Activated naive CD4-positive, alpha-beta T cell treated with anti-CD3 and anti-CD28 coated beads, Interleukin-2, amount 50 U/mL, for 16 hours (primary cell): ENCODE measurements around the gene PCED1A.
"Not testable (repeated sequence)": the region's sequence is repeated elsewhere in the genome, so short reads cannot be mapped to it uniquely, and the experiment has no call there.

Experiments
- DNase-seq: peaks from one replicate; pipeline ENCODE4 v3.0.0-alpha.2; 2020

Gene PCED1A

DNA sequence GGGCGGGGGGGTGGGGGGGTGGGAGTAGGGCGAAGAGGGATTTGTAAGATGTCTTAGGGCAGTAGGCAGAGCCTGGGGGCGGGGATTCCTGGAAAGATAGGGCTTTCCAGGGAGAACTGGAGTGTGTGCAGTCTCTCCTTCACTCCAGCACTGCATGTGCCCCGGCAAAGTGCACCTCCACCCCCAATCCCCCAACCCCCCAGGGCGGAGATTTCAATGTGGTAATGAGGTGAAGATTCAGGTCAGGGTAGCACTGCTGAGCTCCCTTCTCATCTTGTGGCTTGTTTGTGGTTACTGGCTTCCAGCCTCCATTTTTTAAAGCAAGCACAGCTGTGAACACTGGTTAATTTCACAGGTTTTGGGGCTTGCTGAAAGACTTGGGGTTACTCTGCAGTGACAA lies 18.4 kb downstream of the PCED1A start:
- DNase-seq: no peak

DNA sequence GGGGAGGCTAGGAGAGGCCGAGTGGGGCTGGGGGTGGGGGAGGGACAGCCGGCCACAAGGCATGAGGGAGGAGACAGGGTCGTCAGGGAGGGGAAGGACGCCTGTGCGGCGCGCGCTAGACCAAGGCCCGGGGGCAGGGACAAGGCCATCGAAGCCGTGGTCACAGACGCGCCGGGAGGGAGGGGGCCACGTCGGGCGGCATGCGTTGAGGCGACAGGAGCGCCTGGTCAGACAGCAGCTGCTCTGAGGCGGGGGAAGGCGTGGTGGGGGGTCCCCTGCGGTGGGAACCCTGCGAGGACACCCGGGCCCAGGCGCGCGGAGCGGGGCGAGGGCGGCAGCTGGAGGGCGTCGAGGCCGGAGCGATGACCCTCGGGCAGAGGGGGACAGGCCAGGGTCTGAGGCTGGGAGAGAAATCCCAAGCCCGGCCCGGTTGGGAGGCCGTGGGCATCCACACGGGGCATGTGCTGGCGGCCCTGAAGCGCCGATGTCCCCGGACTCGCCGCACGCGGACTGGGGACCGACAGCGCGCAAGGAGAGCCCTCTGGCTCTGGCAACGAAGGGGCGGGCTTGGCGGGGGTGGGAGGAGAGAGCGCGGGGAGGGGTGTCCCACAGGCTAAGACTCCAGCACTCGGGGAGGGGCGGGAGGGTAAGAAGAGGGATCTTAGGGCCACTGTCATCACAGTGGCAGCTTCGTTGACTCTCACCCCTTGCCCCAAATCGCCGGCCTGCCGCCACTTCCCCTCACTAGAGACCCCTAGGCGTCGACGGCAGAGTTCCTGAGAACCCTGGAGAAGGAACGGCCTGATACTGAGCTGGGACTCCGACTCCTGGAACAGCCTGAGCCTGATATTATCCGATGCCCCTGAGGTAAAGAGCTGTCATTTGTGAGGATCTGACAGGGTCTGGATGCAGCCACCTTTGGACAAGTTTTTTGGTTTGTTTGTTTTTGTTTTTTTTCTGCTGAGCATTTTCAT lies 19.3 kb downstream of the PCED1A start:
- DNase-seq: no peak

DNA sequence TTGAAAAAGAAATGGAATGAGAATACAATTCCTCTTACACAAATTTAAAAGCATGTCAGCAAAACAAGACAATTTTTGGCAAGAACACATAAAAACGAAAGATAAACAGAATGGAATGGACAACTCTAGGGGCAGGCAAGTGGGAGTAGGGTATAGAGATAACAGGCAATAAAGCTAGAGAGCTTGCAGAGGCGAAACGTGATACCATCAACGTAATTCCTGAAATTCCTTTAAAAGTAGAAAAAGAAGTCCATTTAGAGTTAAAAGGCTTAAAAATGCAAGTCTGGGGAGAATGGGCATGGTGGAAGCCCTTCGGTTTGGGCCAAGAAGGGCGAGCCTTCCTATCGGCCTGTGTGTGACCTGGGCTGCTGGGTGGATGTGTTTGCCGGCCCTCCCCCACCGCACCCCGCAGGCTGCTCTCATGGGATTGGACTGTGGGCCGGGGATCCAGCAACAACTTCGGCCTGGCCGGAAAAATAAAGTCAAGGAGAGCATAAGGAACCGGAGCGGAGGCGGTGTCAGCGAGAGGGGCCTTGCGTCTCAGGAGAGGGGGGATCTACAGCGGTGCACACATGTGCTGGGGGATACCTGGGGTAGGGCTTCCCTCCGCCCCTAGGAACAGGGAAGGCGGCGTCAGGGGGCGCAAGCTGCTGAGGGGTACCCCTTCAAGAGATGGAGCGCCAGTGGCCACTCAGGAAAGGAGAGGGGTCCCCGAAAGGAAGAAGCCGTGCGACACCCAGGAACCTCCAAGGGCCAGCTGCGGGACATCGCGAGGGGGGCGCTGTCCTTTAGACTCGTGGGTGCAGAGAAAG lies 20.2 kb downstream of the PCED1A start:
- DNase-seq: no peak

DNA sequence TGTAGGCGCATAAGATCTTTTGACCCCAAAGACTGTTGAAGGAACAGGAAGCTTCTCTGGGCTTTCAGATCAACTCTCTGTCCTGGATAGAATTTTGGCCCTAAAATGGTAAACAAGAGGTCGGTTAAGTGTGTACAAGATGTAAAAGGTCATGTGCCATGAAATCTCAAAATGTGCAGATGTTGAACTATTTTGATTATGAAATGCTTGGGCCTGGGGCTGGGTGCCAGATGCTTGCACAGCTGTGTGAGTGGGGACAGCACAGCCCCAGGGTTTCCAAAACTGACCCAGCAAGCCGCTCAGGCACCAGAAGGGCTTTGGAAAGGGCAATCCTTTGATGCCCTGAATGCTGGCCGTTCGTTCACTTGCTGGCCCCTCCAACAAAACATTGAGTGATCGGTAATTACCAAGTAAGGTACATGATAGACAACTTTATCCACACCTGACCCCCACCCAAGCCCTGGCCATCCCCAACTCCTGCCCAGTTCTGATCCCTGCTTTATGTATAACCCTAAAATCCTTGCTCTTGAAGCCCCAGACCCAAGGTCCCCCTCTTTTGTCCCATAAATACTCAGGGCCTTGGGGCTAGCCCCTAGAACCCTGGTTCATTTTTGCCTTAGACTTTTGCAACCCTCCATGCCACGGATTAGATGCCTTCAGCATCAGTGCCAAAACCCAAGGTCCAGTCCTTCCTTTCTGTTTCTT lies 22.4 kb downstream of the PCED1A start:
- DNase-seq: no peak

DNA sequence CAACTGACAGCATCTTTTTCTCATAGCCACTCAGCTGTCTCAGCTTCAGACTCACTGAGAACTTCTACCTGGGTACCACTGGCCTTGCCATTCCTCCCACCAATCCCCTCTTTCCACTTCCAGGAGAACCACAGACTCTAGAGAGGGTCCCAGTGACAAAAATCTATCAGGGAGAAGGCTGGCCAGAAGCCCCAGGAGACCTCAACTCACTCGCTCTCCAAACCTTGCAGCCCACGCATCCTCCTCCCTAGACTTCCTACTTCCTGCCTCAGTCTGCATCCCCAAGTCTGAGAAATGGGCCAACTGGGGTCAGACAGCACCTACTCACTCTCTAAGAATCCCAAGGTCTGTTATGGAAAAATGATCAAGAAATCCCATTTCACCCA lies 23.1 kb downstream of the PCED1A start:
- no peak for DNase-seq

DNA sequence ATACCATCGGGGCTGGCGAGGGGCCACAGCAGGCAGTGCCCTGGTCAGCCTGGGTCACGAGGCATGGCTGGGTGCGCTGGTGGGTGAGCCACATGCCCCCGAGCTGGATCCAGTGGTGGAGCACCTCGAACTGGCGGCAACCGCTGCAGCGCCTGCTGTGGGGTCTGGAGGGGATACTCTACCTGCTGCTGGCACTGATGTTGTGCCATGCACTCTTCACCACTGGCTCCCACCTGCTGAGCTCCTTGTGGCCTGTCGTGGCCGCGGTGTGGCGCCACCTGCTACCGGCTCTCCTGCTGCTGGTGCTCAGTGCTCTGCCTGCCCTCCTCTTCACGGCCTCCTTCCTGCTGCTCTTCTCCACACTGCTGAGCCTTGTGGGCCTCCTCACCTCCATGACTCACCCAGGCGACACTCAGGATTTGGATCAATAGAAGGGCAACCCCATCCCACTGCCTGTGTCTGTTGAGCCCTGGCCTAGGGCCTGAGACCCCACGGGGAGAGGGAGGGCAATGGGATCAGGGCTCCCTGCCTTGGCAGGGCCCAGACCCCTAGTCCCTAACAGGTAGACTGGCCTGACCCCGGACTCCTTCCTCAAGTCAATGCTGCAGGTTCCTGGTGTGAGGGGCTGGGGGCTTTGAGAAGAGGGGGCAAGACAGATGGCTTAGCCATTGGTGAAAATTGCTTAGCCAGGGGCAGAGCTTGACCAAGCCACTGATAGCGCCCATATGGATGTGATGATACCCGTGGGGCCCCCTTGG lies 23.7 kb downstream of the PCED1A start:
- DNase-seq: no peak

DNA sequence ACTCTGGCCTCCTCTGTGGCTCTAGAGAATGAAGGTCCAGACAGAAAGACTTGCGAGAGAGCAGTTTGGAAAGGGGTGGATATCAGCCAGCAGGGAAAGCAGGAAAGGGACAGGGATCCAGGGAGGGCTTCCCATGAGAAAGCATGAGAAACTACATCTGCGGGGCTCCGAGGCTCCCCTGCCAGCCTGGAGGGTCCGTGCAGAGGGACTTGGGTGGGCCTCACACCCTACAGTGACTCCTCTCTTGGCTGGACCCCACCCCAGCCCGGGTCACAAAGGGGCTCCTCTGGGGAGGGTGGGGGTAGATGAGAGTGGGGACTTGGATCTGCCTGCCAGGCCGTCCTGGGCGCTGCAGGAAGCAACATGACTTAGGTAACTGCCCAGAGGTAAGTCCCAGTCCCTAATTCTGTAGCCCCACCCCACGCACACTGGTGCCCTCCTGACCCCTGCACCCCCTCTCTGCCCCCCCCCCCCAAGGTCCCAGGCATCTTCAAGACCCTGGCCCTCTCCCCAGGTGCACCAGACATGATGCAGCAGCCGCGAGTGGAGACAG lies 24.3 kb downstream of the PCED1A start, which contains the start of gene TMEM239:
Gene TMEM239 (plus strand): TSS at position 335 of the 553 bp plus-strand sequence. CDS start 191 bp downstream, at position 526.
- DNase-seq: no peak

DNA sequence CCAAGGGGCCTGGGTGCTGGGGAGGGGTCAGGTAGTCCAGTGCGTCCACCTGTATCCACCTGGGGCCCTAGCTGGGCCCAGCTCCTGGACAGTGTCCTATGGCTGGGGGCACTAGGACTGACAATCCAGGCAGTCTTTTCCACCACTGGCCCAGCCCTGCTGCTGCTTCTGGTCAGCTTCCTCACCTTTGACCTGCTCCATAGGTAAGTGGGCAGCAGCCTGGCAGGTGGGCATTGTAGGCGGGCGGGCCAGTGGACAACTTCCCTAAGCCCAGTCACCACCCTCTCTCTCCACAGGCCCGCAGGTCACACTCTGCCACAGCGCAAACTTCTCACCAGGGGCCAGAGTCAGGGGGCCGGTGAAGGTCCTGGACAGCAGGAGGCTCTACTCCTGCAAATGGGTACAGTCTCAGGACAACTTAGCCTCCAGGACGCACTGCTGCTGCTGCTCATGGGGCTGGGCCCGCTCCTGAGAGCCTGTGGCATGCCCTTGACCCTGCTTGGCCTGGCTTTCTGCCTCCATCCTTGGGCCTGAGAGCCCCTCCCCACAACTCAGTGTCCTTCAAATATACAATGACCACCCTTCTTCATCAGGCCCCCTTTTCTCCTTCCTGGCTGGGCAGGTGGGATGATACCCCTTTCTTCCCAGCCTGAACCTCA lies 25.1 kb downstream of the PCED1A start:
- no peak for DNase-seq

DNA sequence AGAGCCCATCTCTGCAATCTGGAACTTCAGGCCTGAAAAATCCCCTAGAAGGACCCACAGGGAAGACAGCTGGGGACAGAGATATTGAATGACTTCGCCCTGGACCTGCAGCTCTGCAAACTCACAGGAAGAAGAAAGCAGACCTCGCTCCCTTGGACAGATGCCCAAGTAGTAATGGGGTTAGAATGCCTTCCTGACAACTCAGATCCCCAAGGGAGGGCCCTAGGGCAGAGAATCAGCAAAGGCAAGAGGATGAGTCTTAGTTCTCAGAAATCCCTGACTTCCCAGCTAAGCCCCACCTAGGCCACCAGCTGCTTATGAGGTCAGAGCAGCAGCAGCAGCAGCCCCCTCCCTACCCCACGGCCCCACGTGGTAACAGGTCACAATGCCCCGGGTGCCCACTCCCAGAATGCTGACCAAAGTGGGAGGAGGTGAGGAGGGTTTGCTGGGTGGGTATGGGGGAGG lies 25.8 kb downstream of the PCED1A start, which contains the start of gene C20orf141:
Gene C20orf141 (plus strand): TSS at position 401 of the 465 bp plus-strand sequence. CDS start 198 bp downstream, outside the sequence.
- no peak for DNase-seq

DNA sequence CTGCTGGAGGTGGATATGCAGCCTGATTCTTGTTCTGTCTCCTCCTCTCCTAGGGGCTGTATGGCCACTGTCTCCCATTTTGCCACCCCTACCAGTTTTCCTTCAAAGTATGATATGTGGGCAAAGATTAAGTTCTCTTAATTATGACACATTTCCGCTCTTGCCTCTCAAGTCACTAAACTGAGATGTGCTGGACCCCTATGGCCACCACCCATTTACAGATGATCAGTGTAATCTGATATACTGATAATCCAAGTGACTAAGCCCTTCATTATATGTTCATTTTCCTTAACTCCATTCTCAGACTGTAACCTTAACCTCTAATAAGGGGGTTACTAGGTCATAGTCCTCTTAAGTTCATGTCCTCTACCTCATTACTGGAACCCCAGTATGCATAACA lies 26.4 kb downstream of the PCED1A start:
- DNase-seq: no peak

DNA sequence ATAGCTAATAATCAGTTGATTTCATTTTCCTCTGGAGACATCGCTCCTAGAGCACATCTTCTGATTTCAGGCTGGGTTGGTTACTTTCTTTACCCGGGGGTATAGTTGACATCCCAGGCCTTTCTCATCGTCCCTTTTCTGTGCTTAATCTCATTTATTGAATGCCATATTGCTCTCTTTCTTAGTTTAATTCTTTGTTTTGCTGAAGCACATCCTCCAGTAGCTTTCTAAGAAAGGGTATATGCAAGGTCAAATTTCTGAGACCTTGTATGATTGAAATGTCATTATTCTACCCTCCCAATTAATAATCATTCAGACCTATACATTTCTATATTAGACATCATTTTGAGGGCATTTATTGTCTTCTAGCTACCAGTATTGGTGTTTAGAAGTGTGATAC lies 28.3 kb downstream of the PCED1A start:
- DNase-seq: no peak

DNA sequence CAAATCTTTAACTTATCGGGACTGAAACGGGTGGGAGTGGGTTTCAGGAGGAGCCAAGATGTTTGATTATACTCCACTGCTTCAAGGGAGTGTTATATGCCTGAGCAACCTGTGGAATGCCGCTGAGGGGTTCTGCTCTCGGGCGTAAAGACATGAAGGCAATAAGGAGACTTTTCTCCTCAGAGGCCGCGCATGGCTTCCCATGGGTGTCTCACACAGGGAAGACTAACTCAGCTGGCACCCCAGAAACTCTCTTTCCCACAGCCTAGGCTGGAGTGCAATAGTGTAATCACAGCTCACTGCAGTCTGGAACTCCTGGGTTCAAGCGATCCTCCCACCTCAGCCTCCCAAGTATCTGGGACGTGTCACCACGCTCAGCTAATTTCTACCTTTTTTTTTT lies 30.8 kb downstream of the PCED1A start:
- DNase-seq: no peak

DNA sequence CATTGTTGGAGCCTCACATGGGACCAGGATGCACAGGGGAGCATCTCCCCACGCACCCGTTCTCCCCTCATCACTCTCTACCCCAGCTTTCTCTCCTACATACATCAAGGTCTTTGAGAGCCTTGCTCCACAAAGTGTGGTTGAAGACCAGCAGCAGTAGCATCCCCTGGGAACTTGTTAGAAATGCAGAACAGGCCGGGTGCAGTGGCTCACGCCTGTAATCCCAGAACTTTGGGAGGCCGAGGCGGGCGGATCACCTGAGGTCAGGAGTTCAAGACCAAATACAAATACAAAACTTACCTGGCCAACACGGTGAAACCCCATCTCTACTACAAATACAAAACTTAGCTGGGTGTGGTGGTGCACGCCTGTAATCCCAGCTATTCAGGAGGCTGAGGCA lies 32.5 kb downstream of the PCED1A start:
- not testable (repeated sequence) for DNase-seq

DNA sequence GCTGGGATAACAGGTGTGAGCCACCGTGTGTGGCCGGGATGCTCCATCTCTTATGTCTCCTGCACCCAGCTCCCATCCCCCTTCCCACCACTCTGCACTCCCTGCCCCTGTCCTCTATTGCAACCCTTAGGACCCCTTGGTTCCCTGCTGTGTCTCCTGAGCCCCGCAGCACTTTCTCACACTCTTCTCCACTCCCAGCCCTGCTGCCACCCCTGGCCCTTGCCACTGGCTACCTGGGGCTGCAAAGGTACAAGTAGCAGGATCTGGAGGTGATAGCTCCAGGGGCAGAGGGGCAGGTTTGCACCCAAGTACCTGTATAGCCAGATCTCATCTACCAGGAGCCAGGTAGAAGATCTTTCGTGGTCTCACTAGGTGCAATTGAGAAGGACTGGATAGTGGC lies 33.4 kb downstream of the PCED1A start:
- DNase-seq: no peak

DNA sequence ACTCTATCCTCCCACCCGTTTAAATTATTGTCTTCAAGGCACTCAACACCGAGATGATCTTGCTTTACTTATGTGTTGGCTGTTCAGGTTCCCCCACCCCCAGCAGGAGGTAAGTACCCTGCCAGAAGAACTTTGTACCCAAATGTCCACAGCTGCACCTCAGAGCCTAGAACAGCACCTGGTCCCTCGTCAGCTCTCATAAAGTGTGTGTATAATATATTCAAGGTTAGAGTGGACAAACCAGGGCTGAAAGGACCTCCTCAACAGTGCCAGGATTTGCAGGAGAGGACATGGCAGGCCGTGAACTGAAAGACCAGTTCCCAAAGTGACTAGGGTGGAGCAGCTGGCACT lies 34.1 kb downstream of the PCED1A start:
- no peak for DNase-seq

DNA sequence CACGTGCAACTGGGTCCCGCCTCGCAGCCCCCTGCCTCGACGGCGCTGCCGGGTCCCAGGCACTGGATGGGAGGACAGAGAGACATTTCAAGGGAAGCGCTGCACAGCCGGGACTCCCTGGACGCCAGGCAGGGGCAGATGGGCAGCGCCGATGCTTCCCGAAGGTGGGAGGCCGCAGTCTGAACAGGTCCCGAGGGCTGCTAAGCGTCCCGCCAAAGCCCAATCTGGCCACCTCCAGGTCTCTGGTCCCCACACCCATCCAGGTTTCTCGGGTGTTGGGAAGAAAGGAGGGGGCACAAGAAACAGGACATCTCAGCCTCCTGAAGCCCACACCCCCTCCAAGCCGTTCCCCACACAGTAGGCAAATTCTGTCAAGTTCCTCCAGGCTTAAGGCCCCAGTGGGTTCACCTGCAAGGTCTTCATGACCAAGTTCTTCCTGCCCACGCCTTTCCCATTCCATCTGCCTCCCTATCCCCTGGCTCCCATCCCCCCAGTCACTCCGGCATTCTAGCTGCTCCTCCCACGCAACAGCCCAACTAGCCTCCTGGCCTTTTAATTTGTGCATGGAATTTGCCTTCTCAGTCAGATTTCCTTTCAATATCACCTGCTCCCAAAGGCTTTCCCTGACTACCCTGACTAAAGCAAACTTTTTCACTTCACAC lies 34.6 kb downstream of the PCED1A start:
- no peak for DNase-seq

DNA sequence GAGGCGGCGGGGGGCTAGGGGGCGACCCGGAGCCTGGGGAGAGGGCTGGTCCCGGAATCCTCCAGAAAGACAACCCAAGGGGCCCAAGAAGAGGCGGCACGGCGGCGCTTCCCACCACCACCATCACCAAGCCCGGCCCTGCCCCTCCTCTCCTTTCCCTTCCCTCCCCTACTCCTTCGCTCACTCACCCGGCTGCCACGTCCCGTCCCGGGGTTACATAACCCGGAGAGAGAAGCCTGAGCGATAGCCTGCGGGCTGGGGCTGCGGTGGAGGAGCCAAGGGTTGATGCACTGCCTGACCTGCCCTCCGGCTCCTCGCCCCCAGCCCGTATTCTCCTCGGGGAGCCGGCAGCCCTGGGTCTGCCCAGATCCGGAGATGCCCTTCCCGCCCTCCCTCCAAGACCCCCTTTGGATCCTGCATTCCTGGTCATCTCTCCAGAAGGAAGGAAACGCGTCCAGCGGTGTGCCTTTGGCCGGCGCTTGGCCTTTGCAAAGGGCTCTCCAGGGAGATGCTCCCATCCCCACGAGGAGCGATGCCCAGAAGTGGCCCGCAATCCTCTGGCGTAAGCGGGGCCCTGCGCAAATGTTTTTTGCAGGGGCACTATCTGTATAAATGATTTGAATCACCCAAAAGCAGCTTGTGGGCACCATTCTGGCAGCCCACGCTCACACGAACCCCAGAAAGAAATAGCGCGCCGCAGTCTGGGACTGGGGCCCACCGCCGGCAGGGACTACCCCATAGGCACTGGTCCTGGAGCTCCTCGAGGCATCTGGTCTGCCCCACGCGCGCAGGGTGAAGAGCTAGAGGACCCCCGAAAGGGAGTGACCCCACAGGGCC lies 35.4 kb downstream of the PCED1A start:
- no peak for DNase-seq

DNA sequence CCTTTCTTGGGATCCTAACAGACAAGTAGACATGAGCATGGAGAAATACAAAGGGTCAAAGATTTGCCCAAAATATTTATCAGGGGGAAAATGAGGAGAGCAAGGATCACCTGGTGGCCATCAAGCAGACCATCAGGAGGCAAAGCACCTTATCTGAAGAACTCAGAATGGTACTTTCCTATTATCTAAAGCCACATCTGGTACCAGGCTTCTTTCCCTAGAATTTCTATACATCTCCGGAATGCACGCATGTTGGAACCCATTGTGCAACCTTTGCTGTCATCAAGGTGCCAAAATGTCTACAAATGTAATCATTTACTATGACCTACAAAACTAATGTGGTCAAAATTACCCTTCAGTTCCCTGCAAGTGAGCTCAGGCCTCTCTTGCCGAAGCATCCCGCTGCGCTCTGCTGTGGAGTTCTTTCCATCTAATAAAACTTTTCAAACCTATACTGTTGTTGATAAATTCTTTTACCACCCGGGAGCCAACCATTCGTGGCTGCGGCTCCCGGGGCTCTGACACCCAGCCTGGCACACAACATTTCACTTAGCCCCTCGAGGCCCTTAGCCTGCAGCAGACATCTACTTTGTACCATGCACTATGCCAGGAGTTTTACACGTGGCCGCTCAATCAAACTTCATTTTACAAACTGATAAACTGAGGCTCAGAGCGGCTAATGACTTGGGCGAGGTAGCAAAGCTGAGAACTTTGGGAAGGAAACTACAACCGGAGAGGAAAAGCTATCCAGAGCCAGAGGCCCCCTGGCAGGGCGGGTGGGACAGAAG lies 36.2 kb downstream of the PCED1A start:
- DNase-seq: no peak

DNA sequence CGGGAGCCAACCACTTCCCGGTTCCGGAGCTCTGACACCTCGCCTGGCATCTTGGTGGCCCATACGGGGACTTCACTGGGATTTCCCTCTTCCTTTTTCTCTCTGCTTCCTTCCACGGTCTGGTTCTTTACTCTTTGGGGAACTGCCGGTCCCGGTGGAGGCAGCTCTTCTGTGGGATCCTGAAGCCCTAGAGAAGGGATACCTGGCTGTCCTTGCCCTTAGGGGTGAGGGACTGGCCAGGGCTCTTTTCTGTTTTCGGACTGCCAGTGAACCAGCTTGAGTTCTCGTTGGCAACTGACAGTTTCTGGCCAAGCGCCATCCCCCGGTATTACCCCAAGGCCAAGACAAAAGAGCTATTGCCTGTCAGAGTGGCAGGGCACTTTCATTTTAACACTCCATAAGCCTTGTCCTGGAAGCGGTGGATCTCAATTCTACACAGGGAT lies 39.1 kb downstream of the PCED1A start:
- DNase-seq: no peak
